Smooth muscle cell (in vitro differentiated cells): ENCODE results near the gene COL3A1. TPM values are rescaled to one million over a fixed set of nuclear protein-coding genes. Genes with fewer than 3 reads are reported as not detected.
A peak's percentile ranks its signal among the peaks of the same experiment; 100 is the strongest.

Experiments used
- DNase-seq: peaks from one replicate; lab custom pipeline; 2025; ENCODE audit not compliant: unreplicated experiment; lab: John Stamatoyannopoulos, UW
- H2AFZ ChIP-seq: fragments of 200-600 bp; sonication (generic); 2 replicates; pipeline ENCODE4 v1.6.0; 2016; ENCODE audit warnings: antibody characterized with exemption, low read depth, mild to moderate bottlenecking
- H3F3A ChIP-seq: fragments of 200-600 bp; sonication (generic); 2 replicates; pipeline ENCODE4 v1.6.0; 2017; ENCODE audit warnings: antibody characterized with exemption, low read depth
- H3K27ac ChIP-seq: fragments of 200-600 bp; sonication (generic); 2 replicates; pipeline ENCODE4 v1.5.1; 2016; ENCODE audit warnings: low read depth, mild to moderate bottlenecking
- H3K27me3 ChIP-seq: fragments of 200-600 bp; sonication (generic); 2 replicates; pipeline ENCODE4 v1.6.1; 2016; ENCODE audit warnings: low read depth, mild to moderate bottlenecking
- H3K36me3 ChIP-seq: fragments of 200-600 bp; sonication (generic); 2 replicates; pipeline ENCODE4 v1.5.1; 2016; ENCODE audit warnings: low read depth
- H3K4me1 ChIP-seq: fragments of 200-600 bp; sonication (generic); 2 replicates; pipeline ENCODE4 v1.5.1; 2016; ENCODE audit warnings: low read depth
- H3K4me2 ChIP-seq: fragments of 200-600 bp; sonication (generic); 2 replicates; pipeline ENCODE4 v1.6.0; 2016; ENCODE audit warnings: mild to moderate bottlenecking
- H3K4me3 ChIP-seq: fragments of 200-600 bp; sonication (generic); 2 replicates; pipeline ENCODE4 v1.5.1; 2016; ENCODE audit warnings: mild to moderate bottlenecking
- H3K79me2 ChIP-seq: fragments of 200-600 bp; sonication (generic); 2 replicates; pipeline ENCODE4 v1.6.0; 2016; ENCODE audit warnings: low read depth, mild to moderate bottlenecking
- H3K9ac ChIP-seq: fragments of 200-600 bp; sonication (generic); 2 replicates; pipeline ENCODE4 v1.6.0; 2016; ENCODE audit warnings: low read depth
- H3K9me3 ChIP-seq: fragments of 200-600 bp; sonication (generic); replicated peaks from 2 replicates; pipeline ENCODE4 v1.5.1; 2016; ENCODE audit warnings: low read depth
- H4K20me1 ChIP-seq: fragments of 200-600 bp; sonication (generic); 2 replicates; pipeline ENCODE4 v1.6.0; 2016; ENCODE audit warnings: low read depth
- WGBS: methylation state at CpG from one replicate; pipeline ENCODE4 v1.1.7; 2016; ENCODE audit warnings: low lambda C conversion rate; 5-methylcytosine and 5-hydroxymethylcytosine counted together
- polyA plus RNA-seq: library from polyadenylated mRNA; unstranded; fragments of >200 nt; fragmentation: Nextera tagmentation; extraction: Ambion mirVana; gene quantifications from 2 replicates; pipeline ENCODE4 v1.2.1, GENCODE V29; 2016
- total RNA-seq: library from RNA; depleted of rRNA; stranded (reverse); fragments of >200 nt; gene quantifications from 2 replicates; pipeline ENCODE4 v1.2.3, GENCODE V29; 2014
- TF ChIP-seq, protein P1 (sequence below): fragments of 200-600 bp; sonication (generic); IDR thresholded peaks from 2 replicates; pipeline ENCODE4 v1.5.1; 2017; ENCODE audit warnings: borderline replicate concordance, mild to moderate bottlenecking, antibody characterized with exemption; ENCODE audit not compliant: insufficient read depth, poor library complexity, severe bottlenecking

Gene COL3A1
- total and polyA plus RNA-seq, 2 experiments from 2014 or later, result 10,359 to 11,807 TPM

DNA sequence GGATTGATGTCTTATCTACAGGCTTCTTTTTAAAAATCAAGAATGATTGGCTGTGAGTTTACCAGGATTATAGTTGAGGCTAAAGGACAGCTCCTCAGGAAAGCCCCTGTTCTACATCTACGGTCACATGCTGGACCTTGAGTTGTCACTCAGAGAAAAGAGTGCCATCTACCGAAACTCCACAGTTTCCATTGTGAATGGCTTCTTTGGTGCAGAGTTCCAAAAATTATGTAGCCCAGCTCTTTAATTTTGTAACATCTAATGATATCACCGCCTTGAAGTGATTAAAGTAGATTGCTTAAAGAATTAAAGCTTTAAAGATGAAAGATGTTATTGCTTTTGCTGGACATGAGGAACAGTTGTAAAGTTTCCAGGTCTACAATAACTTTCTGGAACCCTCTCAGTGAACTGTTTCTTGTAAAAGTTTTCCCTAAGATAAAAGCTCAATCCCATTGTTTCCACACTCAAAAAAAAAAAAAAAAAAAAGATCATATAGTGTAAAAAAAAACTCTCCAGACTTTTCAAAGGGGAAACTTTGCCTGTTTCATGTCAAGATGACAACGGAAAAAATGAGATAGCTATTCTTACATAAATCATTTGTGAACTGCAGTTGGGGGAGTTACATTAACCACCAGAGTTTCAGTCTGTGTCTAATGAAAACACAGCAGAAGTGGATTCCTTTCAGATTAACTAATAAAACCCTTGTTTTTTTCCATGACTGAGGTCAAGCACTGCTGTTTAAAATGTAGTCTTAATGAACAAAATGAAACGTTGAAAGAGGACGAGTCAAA is 4.3 kb downstream of the COL3A1 start:
- no peaks in the 10 kb centered on the region for H3K9me3 ChIP-seq
- peak overlapping the region; percentile 92 for H3K4me2 ChIP-seq
- no peak overlapping the region for H2AFZ ChIP-seq
- peaks cover 100% of the 10 kb centered on the region for H3K79me2 ChIP-seq
- peaks cover 73% of the 10 kb centered on the region for H3F3A ChIP-seq
- TF ChIP-seq, protein P1, sequence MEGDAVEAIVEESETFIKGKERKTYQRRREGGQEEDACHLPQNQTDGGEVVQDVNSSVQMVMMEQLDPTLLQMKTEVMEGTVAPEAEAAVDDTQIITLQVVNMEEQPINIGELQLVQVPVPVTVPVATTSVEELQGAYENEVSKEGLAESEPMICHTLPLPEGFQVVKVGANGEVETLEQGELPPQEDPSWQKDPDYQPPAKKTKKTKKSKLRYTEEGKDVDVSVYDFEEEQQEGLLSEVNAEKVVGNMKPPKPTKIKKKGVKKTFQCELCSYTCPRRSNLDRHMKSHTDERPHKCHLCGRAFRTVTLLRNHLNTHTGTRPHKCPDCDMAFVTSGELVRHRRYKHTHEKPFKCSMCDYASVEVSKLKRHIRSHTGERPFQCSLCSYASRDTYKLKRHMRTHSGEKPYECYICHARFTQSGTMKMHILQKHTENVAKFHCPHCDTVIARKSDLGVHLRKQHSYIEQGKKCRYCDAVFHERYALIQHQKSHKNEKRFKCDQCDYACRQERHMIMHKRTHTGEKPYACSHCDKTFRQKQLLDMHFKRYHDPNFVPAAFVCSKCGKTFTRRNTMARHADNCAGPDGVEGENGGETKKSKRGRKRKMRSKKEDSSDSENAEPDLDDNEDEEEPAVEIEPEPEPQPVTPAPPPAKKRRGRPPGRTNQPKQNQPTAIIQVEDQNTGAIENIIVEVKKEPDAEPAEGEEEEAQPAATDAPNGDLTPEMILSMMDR, result peak; percentile 33
- peaks cover 50% of the 10 kb centered on the region for H4K20me1 ChIP-seq
- H3K9ac ChIP-seq, result peak overlapping the region; percentile 93
- peaks cover 28% of the 10 kb centered on the region for H3K4me1 ChIP-seq
- H3K27ac ChIP-seq, result peak overlapping the region; percentile 98
- peak overlapping the region; percentile 91 for H3K4me3 ChIP-seq
- WGBS, result under 1% methylated on average over 6 of the region's 6 CpGs
- DNase-seq, result no peak
- no peaks in the 10 kb centered on the region for H3K27me3 ChIP-seq
- H3K36me3 ChIP-seq, result peaks cover 2% of the 10 kb centered on the region

- H3K27ac ChIP-seq, result peak overlapping the region; percentile 98
- no peaks in the 10 kb centered on the region for H3K9me3 ChIP-seq
- no peak overlapping the region for H2AFZ ChIP-seq
- H3F3A ChIP-seq, result peaks cover 73% of the 10 kb centered on the region
- DNase-seq, result no peak
- H3K4me1 ChIP-seq, result peaks cover 34% of the 10 kb centered on the region
- H4K20me1 ChIP-seq, result peaks cover 49% of the 10 kb centered on the region
- H3K79me2 ChIP-seq, result peaks cover 100% of the 10 kb centered on the region
- H3K9ac ChIP-seq, result peak overlapping the region; percentile 93
- TF ChIP-seq, protein P1, result no peak
- WGBS, result 9% methylated on average over 3 of the region's 3 CpGs
- no peaks in the 10 kb centered on the region for H3K27me3 ChIP-seq
- H3K4me2 ChIP-seq, result peak overlapping the region; percentile 92
- H3K4me3 ChIP-seq, result peak overlapping the region; percentile 91
- H3K36me3 ChIP-seq, result peaks cover 2% of the 10 kb centered on the region
These were observed 5.3 kb downstream of the COL3A1 start for GRCh38 chr2:188979187-188980114.

- Histone ChIP-seq H2AFZ (no peak overlapping the region), H3K79me2 (peaks cover 99% of the 10 kb centered on the region), H3K27me3 (no peaks in the 10 kb centered on the region), H3K9ac (peak overlapping the region; percentile 93), H3F3A (peaks cover 76% of the 10 kb centered on the region), H3K4me3 (peak overlapping the region; percentile 91), H3K36me3 (peaks cover 23% of the 10 kb centered on the region), H3K4me2 (peak overlapping the region; percentile 92), H4K20me1 (peaks cover 25% of the 10 kb centered on the region), H3K4me1 (peaks cover 68% of the 10 kb centered on the region), H3K9me3 (no peaks in the 10 kb centered on the region), H3K27ac (peak overlapping the region; percentile 98)
- TF ChIP-seq, protein P1, result peak; percentile 54
- WGBS, result 18% methylated on average over 4 of the region's 4 CpGs
- DNase-seq, result no peak
These were observed 9.4 kb downstream of the COL3A1 start for GRCh38 chr2:188983427-188984064.
